Smooth muscle cell of the brain vasculature (primary cell): ENCODE measurements around the gene C6orf136.

Source experiments
- DNase-seq: peaks from one replicate; pipeline ENCODE4 v3.0.0-alpha.2; 2012; ENCODE audit warnings: low read depth, low spot score

Gene C6orf136

GRCh38 chr6:30646450-30647241 lies at the start of gene C6orf136:
TSS of gene C6orf136 (plus strand) at chr6:30647133. CDS start at chr6:30647232, 99 bp downstream.
- peak; percentile 80 for DNase-seq

- DNase-seq: peak; percentile 50
Observed at GRCh38 chr6:30597315-30598144, 49.4 kb upstream of the C6orf136 start.

- DNase-seq: no peak
Observed at GRCh38 chr6:30598912-30599624, 47.9 kb upstream of the C6orf136 start.

- DNase-seq: no peak
Observed at GRCh38 chr6:30599625-30600324, 47.2 kb upstream of the C6orf136 start.

GRCh38 chr6:30600451-30600961 lies 46.4 kb upstream of the C6orf136 start:
- no peak for DNase-seq

GRCh38 chr6:30601436-30601814 lies 45.5 kb upstream of the C6orf136 start:
- DNase-seq: no peak

- DNase-seq: no peak
Observed at GRCh38 chr6:30601815-30602641, 44.9 kb upstream of the C6orf136 start.

GRCh38 chr6:30603961-30604360 lies 43.0 kb upstream of the C6orf136 start:
- DNase-seq: no peak

- no peak for DNase-seq
Observed at GRCh38 chr6:30610065-30610464, 36.9 kb upstream of the C6orf136 start.

GRCh38 chr6:30611150-30611855 lies 35.6 kb upstream of the C6orf136 start:
- no peak for DNase-seq

GRCh38 chr6:30611856-30612194 lies 35.1 kb upstream of the C6orf136 start:
- no peak for DNase-seq

GRCh38 chr6:30612213-30612612 lies 34.7 kb upstream of the C6orf136 start:
- DNase-seq: no peak

- no peak for DNase-seq
Observed at GRCh38 chr6:30612687-30613248, 34.2 kb upstream of the C6orf136 start.

GRCh38 chr6:30613251-30614043 lies 33.5 kb upstream of the C6orf136 start:
- DNase-seq: no peak

GRCh38 chr6:30614044-30614842 lies 32.7 kb upstream of the C6orf136 start:
- DNase-seq: no peak

GRCh38 chr6:30614843-30615218 lies 32.1 kb upstream of the C6orf136 start:
- peak; percentile 93 for DNase-seq

GRCh38 chr6:30615219-30615957 lies 31.5 kb upstream of the C6orf136 start:
- DNase-seq: peak; percentile 41
